MM.1S (cell line): ENCODE data around the gene ACSS3.

Source experiments
- DNase-seq: peaks from one replicate; pipeline ENCODE4 v3.0.0-alpha.2; 2015
- H2AFZ ChIP-seq: fragments of 300-600 bp; sonication (generic); 2 replicates; pipeline ENCODE4 v1.6.0; 2016; ENCODE audit warnings: antibody characterized with exemption, low read length
- H3F3A ChIP-seq: fragments of 300-600 bp; sonication (generic); 2 replicates; pipeline ENCODE4 v1.6.1; 2016; ENCODE audit warnings: mild to moderate bottlenecking, antibody characterized with exemption, low read length, moderate library complexity, mixed read lengths; ENCODE audit not compliant: insufficient read depth
- H3K27ac ChIP-seq: fragments of 300-600 bp; sonication (generic); 2 replicates; pipeline ENCODE4 v1.5.1; 2016; ENCODE audit warnings: mild to moderate bottlenecking, low read length
- H3K27me3 ChIP-seq: fragments of 300-600 bp; sonication (generic); replicated peaks from 2 replicates; pipeline ENCODE4 v1.6.0; 2016; ENCODE audit warnings: low read length; ENCODE audit not compliant: insufficient read depth
- H3K36me3 ChIP-seq: fragments of 300-600 bp; sonication (generic); replicated peaks from 2 replicates; pipeline ENCODE4 v1.6.1; 2016; ENCODE audit warnings: mild to moderate bottlenecking, low read length, mixed read lengths; ENCODE audit not compliant: insufficient read depth
- H3K4me1 ChIP-seq: fragments of 300-600 bp; sonication (generic); 2 replicates; pipeline ENCODE4 v1.6.1; 2016; ENCODE audit warnings: low read length, mixed read lengths
- H3K4me2 ChIP-seq: fragments of 300-600 bp; sonication (generic); 2 replicates; pipeline ENCODE4 v1.6.0; 2016; ENCODE audit warnings: low read depth, low read length
- H3K4me3 ChIP-seq: fragments of 300-600 bp; sonication (generic); 2 replicates; pipeline ENCODE4 v1.5.1; 2016; ENCODE audit warnings: low read length, mixed read lengths
- H3K79me2 ChIP-seq: fragments of 300-600 bp; sonication (generic); 2 replicates; pipeline ENCODE4 v1.6.1; 2016; ENCODE audit warnings: mixed run types, low read length, mixed read lengths
- H3K9ac ChIP-seq: fragments of 300-600 bp; sonication (generic); 2 replicates; pipeline ENCODE4 v1.6.1; 2016; ENCODE audit warnings: low read length, mixed read lengths
- H3K9me2 ChIP-seq: fragments of 300-600 bp; sonication (generic); replicated peaks from 2 replicates; pipeline ENCODE4 v1.6.1; 2016; ENCODE audit warnings: mild to moderate bottlenecking, low read length, mixed read lengths; ENCODE audit not compliant: insufficient read depth
- H3K9me3 ChIP-seq: fragments of 300-600 bp; sonication (generic); replicated peaks from 2 replicates; pipeline ENCODE4 v1.6.1; 2016; ENCODE audit warnings: mild to moderate bottlenecking, low read length, mixed read lengths; ENCODE audit not compliant: insufficient read depth
- H4K20me1 ChIP-seq: fragments of 300-600 bp; sonication (generic); 2 replicates; pipeline ENCODE4 v1.6.1; 2016; ENCODE audit warnings: mild to moderate bottlenecking, low read length, moderate library complexity, mixed read lengths; ENCODE audit not compliant: insufficient read depth
- CTCF ChIP-seq: fragments of 300-600 bp; sonication (generic); IDR thresholded peaks from 2 replicates; pipeline ENCODE4 v1.5.1; 2016; ENCODE audit warnings: antibody characterized with exemption, low read length, mixed read lengths
- EZH2 ChIP-seq: fragments of 300-600 bp; sonication (generic); optimal IDR thresholded peaks from 2 replicates; pipeline ENCODE3; 2017; ENCODE audit warnings: low read depth, mild to moderate bottlenecking, antibody characterized with exemption, low read length, mixed read lengths
- EZH2phosphoT487 ChIP-seq: fragments of 300-600 bp; sonication (generic); IDR thresholded peaks from 2 replicates; pipeline ENCODE4 v1.6.1; 2018; ENCODE audit warnings: antibody characterized with exemption, low read length

ACSS3 gene

GRCh38 chr12:81166790-81167189, 88.9 kb downstream of the ACSS3 start:
- H3K4me2 ChIP-seq, result no peak overlapping the region
- no peaks in the 10 kb centered on the region for H3K4me1 ChIP-seq
- no peak overlapping the region for H3K4me3 ChIP-seq
- TF ChIP-seq CTCF (no peak), EZH2 (no peak), EZH2phosphoT487 (no peak)
- no peaks in the 10 kb centered on the region for H3K9me3 ChIP-seq
- no peak overlapping the region for H3K27ac ChIP-seq
- no peaks in the 10 kb centered on the region for H3K27me3 ChIP-seq
- no peaks in the 10 kb centered on the region for H4K20me1 ChIP-seq
- no peaks in the 10 kb centered on the region for H3F3A ChIP-seq
- H3K9ac ChIP-seq, result no peak overlapping the region
- H3K79me2 ChIP-seq, result no peaks in the 10 kb centered on the region
- DNase-seq, result no peak
- no peak overlapping the region for H2AFZ ChIP-seq
- H3K9me2 ChIP-seq, result no peaks in the 10 kb centered on the region
- H3K36me3 ChIP-seq, result no peaks in the 10 kb centered on the region

GRCh38 chr12:81167694-81168093, 89.8 kb downstream of the ACSS3 start:
- no peaks in the 10 kb centered on the region for H3K9me3 ChIP-seq
- H3K79me2 ChIP-seq, result no peaks in the 10 kb centered on the region
- no peaks in the 10 kb centered on the region for H3K36me3 ChIP-seq
- no peaks in the 10 kb centered on the region for H3K4me1 ChIP-seq
- H3F3A ChIP-seq, result no peaks in the 10 kb centered on the region
- no peak overlapping the region for H3K27ac ChIP-seq
- H4K20me1 ChIP-seq, result no peaks in the 10 kb centered on the region
- H3K9ac ChIP-seq, result no peak overlapping the region
- TF ChIP-seq EZH2phosphoT487 (no peak), EZH2 (no peak), CTCF (no peak)
- H3K9me2 ChIP-seq, result no peaks in the 10 kb centered on the region
- no peak overlapping the region for H3K4me3 ChIP-seq
- DNase-seq, result no peak
- no peak overlapping the region for H3K4me2 ChIP-seq
- H2AFZ ChIP-seq, result no peak overlapping the region
- no peaks in the 10 kb centered on the region for H3K27me3 ChIP-seq

- no peaks in the 10 kb centered on the region for H3K27me3 ChIP-seq
- no peak overlapping the region for H3K4me3 ChIP-seq
- H3K9ac ChIP-seq, result no peak overlapping the region
- H3K4me1 ChIP-seq, result no peaks in the 10 kb centered on the region
- no peaks in the 10 kb centered on the region for H4K20me1 ChIP-seq
- H3F3A ChIP-seq, result no peaks in the 10 kb centered on the region
- H3K9me2 ChIP-seq, result no peaks in the 10 kb centered on the region
- TF ChIP-seq EZH2, result no peak
- TF ChIP-seq CTCF, result no peak
- TF ChIP-seq EZH2phosphoT487, result no peak
- H3K4me2 ChIP-seq, result no peak overlapping the region
- DNase-seq, result no peak
- H3K27ac ChIP-seq, result no peak overlapping the region
- H2AFZ ChIP-seq, result no peak overlapping the region
- H3K9me3 ChIP-seq, result no peaks in the 10 kb centered on the region
- no peaks in the 10 kb centered on the region for H3K79me2 ChIP-seq
- no peaks in the 10 kb centered on the region for H3K36me3 ChIP-seq
Observed at GRCh38 chr12:81168445-81168844, 90.6 kb downstream of the ACSS3 start.
